ENCODE data around the gene ABHD18.
"Not testable (repeated sequence)": the region's sequence is repeated elsewhere in the genome, so short reads cannot be mapped to it uniquely, and the experiment has no call there.

Gene ABHD18

GRCh38 chr4:127995776-127996175 is 30.6 kb downstream of the ABHD18 start:
- DNase-seq = no peak

GRCh38 chr4:127996521-127996920 is 31.3 kb downstream of the ABHD18 start:
- DNase-seq = not testable (repeated sequence)

GRCh38 chr4:127997534-127998388 is 32.6 kb downstream of the ABHD18 start:
- no peak for DNase-seq

- DNase-seq = no peak
Measured at GRCh38 chr4:128006592-128006991, 41.4 kb downstream of the ABHD18 start.

- no peak for DNase-seq
Measured at GRCh38 chr4:128009428-128009827, 44.2 kb downstream of the ABHD18 start.

- DNase-seq = no peak
Measured at GRCh38 chr4:128025319-128025718, 60.1 kb downstream of the ABHD18 start.

- no peak for DNase-seq
Measured at GRCh38 chr4:128029907-128030306, 64.7 kb downstream of the ABHD18 start.

- no peak for DNase-seq
Measured at GRCh38 chr4:128031756-128032384, 66.7 kb downstream of the ABHD18 start.

GRCh38 chr4:128039568-128039967 is 74.4 kb downstream of the ABHD18 start:
- no peak for DNase-seq

- not testable (repeated sequence) for DNase-seq
Measured at GRCh38 chr4:128047019-128047418, 81.8 kb downstream of the ABHD18 start.

- DNase-seq = not testable (repeated sequence)
Measured at GRCh38 chr4:128047514-128047913, 82.3 kb downstream of the ABHD18 start.

- DNase-seq = not testable (repeated sequence)
Measured at GRCh38 chr4:128051229-128051628, 86.0 kb downstream of the ABHD18 start.

GRCh38 chr4:128054907-128055306 is 89.7 kb downstream of the ABHD18 start:
- not testable (repeated sequence) for DNase-seq

- not testable (repeated sequence) for DNase-seq
Measured at GRCh38 chr4:128055441-128056206, 90.4 kb downstream of the ABHD18 start.

- no peak for DNase-seq
Measured at GRCh38 chr4:128056396-128056795, 91.2 kb downstream of the ABHD18 start.

GRCh38 chr4:128060121-128060698 is 95.0 kb downstream of the ABHD18 start:
- no peak for DNase-seq

GRCh38 chr4:128060699-128061565 is 95.7 kb downstream of the ABHD18 start, which contains the start of gene LARP1B:
Gene LARP1B (plus strand): TSS chr4:128061312. CDS start chr4:128074952, 13,640 bp downstream.
- peak; percentile 97 for DNase-seq

GRCh38 chr4:128061566-128062536 is 96.6 kb downstream of the ABHD18 start:
- DNase-seq = peak; percentile 34

- DNase-seq = not testable (repeated sequence)
Measured at GRCh38 chr4:128066453-128066820, 101.2 kb downstream of the ABHD18 start.

- no peak for DNase-seq
Measured at GRCh38 chr4:128068918-128069317, 103.7 kb downstream of the ABHD18 start.

- DNase-seq = no peak
Measured at GRCh38 chr4:128076464-128076863, 111.3 kb downstream of the ABHD18 start.

All from GDM1 (cell line).